ENCODE data around the gene TOR1B. TPM values are rescaled to one million over a fixed set of nuclear protein-coding genes. Genes with fewer than 3 reads are reported as not detected.

The TOR1B gene
- total RNA-seq, 1 donor from 2014 or later, result 10.5 TPM

DNA sequence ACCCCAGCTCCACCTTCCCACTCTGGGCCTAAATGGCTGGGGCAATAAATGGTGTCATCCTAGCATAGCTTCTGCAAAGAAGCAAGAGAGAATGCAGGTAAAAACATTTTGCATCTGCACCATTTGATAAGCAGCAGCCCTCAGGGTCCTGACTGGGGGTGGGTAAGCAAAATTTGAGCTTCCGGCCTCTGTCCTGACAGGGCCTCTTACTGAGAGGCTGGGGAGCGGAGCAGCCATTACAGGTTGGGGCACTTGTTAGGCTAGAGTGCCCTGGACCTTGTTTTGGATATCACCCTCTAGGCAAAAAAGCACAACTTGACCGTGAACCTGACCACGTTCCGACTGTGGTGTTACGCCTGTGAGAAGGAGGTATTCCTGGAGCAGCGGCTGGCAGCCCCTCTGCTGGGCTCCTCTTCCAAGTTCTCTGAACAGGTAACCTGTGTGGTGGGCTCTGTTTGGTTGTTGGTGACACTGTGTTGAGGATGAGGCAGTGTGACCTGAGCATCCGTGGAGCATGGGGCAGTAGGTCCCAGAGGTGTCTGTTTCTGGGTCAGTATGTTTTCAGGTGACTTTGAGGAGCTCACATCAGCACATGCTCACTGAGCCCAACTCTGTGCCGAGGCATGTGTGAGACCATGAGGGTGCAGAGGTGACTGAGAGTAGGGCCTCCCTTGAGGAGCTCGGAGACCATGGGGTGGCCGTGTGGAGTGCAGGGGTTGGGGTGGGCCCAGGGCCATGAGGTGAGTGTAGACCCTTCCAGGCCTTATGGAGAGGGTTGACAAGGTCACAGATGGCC, 55.4 kb downstream of the TOR1B start:
- DNase-seq (ENCODE audit: missing footprints), result peak; percentile 21
- intact Hi-C loops (cut with DNase I), result no loop called here
- ATAC-seq, result no peak

Other genes with a start within 250 kb of the TOR1B start
- not detected for gene C9orf50, start 182.1 kb upstream of the TOR1B start, total RNA-seq
- 72.1 TPM for gene NTMT1, start 177.0 kb upstream of the TOR1B start, total RNA-seq
- 9.3 TPM for gene ASB6, start 161.0 kb upstream of the TOR1B start, total RNA-seq
- gene PRRX2, start 137.5 kb upstream of the TOR1B start, total RNA-seq, result 0.54 TPM
- 4.8 TPM for gene PTGES, start 50.1 kb upstream of the TOR1B start, total RNA-seq
- 12.2 TPM for gene TOR1A, start 21.0 kb downstream of the TOR1B start, total RNA-seq
- gene C9orf78, start 32.1 kb downstream of the TOR1B start, total RNA-seq, result 32.0 TPM
- gene USP20, start 32.3 kb downstream of the TOR1B start, total RNA-seq, result 14.0 TPM
- 24.2 TPM for gene FNBP1, start 240.0 kb downstream of the TOR1B start, total RNA-seq

Measured in Right ventricle myocardium inferior (tissue), 1 donor.